SH-SY5Y (cell line): ENCODE data around the gene DUSP9.

Experiments used
- GATA2 ChIP-seq: IDR thresholded peaks from 2 replicates; pipeline ENCODE4 v1.6.1; 2011; ENCODE audit warnings: mild to moderate bottlenecking, low read depth, low read length
- GATA3 ChIP-seq: IDR thresholded peaks from 2 replicates; pipeline ENCODE4 v1.6.1; 2011; ENCODE audit warnings: low read depth, mild to moderate bottlenecking, low read length, moderate library complexity

DNA sequence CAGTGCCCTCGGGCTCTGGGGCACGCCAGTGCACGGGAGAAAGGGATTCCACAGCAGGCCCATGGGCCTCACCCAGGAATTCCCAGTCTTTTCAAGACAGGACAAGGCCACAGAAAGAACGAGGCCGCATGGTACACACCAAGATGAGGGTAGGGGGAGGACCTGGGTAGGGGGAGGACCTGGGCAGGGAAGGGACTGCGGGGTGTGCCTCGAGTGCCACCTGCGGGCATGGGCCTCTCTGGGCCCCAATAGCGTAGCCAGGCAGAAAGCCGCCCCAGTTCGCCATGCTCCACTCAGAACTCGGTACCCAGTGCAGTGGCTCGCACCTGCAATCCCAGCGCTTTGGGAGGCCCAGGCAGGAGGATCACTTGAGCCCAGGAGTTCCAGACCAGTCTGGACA, 14.0 kb upstream of the DUSP9 start:
- no peak for TF ChIP-seq GATA2
- TF ChIP-seq GATA3, result no peak
